HG02938 (cell line): ENCODE results near the gene EPS15.
A peak's percentile ranks its signal among the peaks of the same experiment; 100 is the strongest.
"Not testable (repeated sequence)": the region's sequence is repeated elsewhere in the genome, so short reads cannot be mapped to it uniquely, and the experiment has no call there.

Experiments used
- ATAC-seq: cut with Tn5 transposase; IDR thresholded peaks from one replicate; pipeline ENCODE4 v1.9.1; 2021; ENCODE audit warnings: mild to moderate bottlenecking, moderate library complexity; ENCODE audit not compliant: unreplicated experiment

The EPS15 gene

GRCh38 chr1:51519048-51519864 lies at the start of gene EPS15:
Gene EPS15 (minus strand): TSS chr1:51519266. CDS start chr1:51519231, 35 bp downstream.
- peak; percentile 42 for ATAC-seq

DNA sequence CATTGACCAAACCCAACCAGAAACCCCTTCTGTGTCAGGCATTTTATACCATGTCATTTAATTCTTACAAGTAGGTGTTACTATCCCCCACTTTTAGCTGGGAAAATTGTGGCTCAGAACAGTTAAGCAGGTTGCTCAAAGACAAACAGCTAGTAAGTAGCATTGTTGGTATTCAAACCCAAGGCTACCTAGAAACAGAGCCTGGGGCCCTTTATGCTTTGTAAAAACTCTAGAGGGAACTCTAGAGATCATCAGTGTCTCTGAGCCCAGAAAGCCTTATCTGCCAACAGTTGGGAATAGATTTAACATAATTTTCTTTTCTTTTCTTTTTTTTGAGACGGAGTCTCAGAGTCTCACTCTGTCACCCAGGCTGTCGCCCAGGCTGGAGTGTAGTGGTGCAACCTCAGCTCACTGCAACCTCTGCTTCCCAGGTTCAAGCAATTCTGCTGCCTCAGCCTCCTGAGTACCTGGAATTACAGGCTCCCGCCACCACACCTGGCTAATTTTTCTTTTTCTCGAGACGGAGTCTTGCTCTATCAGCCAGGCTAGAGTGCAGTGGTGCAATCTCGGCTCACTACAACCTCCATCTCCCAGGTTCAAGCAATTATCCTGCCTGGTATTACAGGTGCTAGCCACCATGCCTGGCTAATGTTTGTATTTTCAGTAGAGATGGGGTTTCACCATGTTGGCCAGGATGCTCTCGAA lies 49.3 kb upstream of the EPS15 start:
- no peak for ATAC-seq

DNA sequence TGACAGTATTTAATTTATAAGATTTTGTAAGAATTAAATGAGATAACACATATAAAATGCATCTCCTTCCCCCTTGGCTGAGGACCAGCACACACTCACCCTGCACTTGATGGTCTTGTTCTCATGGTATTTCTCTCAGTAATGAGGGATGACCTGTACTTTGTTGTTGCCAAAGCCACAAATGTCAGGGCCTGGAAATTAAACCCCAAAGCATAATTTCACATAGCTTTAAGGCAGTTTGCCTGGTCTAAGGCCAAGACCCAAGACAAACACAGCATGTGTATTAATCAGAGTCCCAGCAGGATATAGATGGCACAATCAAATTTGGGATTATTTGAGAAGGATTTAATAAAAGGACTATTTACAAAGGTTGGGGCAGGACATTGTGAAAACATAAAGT lies 48.6 kb upstream of the EPS15 start:
- ATAC-seq: no peak

GRCh38 chr1:51566260-51566659 lies 47.2 kb upstream of the EPS15 start:
- no peak for ATAC-seq

DNA sequence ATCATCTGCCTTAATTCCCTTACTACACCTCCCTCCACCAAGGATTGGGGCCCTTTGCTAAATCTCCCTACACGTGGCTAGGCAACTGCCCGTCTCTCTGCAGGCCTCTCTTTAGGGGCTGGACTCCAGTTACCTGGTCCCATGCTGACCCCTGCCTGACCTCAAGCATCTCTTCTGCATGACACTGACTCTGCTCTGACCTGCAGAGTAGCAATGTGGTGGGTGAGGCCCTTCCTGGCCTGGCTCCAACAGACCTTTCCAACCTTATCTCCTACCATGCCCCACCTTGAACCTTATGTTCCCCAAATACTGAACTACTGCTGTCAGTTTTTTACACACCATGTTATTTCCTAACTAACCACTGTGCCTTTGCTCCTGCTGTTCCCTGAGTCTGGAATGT lies 45.9 kb upstream of the EPS15 start:
- no peak for ATAC-seq

- no peak for ATAC-seq
Observed at GRCh38 chr1:51564124-51564523, 45.1 kb upstream of the EPS15 start.

DNA sequence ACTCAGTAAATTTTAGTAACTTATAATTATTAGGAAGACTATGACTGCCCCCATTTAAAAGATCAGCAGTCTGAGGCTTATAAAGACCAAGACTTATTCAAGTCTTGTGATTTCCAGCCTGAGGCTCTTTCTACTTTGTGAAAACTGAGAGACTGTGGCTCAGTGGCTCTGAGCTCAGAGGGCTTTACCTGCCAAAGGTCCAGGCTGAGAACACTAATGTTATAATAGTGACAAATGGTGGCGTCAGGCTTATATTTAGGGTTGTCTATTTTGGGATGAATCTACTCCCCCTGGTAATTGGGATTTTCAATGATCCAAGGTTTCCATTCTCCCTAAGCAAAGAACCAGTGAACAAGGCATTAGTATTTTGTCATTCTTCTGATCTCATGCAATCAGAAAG lies 42.6 kb upstream of the EPS15 start:
- ATAC-seq: no peak

- not testable (repeated sequence) for ATAC-seq
Observed at GRCh38 chr1:51560895-51561294, 41.8 kb upstream of the EPS15 start.

- ATAC-seq: no peak
Observed at GRCh38 chr1:51560034-51560433, 41.0 kb upstream of the EPS15 start.

GRCh38 chr1:51559501-51559900 lies 40.4 kb upstream of the EPS15 start:
- no peak for ATAC-seq

DNA sequence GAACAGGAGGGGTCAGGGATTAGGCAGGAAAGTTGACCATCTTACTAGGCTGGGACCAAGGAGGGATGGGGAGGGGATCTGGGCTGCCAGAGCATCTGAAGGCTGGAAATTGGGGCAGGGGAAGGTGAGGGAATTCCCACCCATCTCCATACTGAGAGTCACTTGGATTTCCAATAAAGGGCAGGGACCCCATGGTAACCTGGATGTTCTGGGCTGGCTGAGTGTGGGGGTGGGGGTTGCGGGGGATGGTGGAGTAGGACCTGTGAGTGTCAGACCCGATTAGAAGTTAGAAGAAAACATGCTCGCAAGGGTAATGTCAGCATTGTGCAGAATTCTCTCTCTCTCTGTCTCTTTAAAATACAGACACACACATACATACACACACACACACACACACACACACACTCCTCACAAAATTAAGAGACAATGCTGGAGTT lies 40.0 kb upstream of the EPS15 start:
- no peak for ATAC-seq

DNA sequence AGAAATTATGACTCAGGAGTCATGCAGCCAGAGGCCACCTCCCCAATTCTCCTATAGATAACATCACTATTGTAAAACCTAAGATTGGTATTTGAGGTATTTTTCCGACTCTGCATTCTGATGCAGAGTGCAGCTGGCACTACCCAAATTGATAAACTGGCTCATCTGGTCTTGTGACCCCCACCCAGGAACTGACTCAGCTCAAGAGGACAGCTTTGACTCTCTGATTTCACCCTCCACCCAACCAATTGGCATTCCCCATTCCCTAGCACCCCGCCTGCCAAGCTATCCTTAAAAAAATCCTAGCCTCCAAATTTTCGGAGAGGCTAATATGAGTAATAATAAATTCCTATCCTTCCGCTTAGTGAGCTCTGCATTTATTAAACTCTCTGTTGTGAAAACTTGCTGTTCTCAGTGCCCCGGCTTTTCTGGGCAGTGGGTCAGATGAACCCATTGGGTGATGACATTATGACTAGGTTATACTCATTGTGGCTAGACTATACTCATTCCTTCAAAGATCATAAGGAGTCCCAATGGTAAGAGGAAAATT lies 39.4 kb upstream of the EPS15 start:
- ATAC-seq: no peak

DNA sequence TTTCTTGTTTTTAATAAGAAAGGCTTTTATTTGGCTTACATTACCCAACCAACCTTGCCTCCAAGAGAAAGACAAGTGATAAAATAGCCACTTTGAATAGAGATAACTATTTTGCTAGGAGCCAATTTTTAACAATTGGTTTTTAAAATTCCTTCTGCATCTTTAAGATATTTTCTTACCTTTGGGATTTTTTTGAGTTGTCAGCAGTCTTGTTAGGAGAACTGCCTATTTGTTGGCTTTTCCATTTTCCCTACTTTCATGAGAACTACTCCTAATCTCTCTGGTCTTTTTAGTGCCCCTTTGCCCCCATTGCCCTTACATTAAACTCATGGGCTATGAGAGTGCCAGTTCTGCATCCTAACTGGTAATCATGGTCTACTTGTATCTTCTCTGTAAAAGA lies 38.1 kb upstream of the EPS15 start:
- ATAC-seq: no peak

GRCh38 chr1:51555866-51556619 lies 37.0 kb upstream of the EPS15 start:
- ATAC-seq: no peak

GRCh38 chr1:51553911-51554310 lies 34.8 kb upstream of the EPS15 start:
- ATAC-seq: no peak

GRCh38 chr1:51552929-51553807 lies 34.1 kb upstream of the EPS15 start:
- ATAC-seq: no peak

GRCh38 chr1:51551848-51552296 lies 32.8 kb upstream of the EPS15 start:
- no peak for ATAC-seq

DNA sequence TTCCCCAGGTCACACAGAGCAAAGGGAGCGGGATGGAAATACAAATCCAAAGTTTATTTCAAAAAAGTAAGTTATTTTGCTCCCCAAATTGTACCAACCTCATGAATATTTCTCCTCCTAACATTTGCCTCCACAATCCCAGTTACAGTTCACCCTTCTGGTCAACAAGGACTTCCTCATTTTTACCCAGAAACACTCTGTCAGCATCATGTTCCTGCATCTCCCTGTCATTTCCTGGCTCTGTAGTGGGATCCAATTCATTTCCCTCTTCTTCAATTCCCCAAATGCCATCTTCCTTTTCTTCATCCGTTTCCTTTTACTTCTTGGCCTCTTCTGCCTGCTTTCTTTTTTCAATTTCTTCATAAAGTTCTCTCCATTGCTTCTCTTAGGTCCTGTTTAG lies 32.0 kb upstream of the EPS15 start:
- no peak for ATAC-seq

GRCh38 chr1:51549901-51550300 lies 30.8 kb upstream of the EPS15 start:
- no peak for ATAC-seq

- ATAC-seq: no peak
Observed at GRCh38 chr1:51549016-51549619, 30.1 kb upstream of the EPS15 start.
